ENCODE data around the gene TMEM184A.

Gene TMEM184A

DNA sequence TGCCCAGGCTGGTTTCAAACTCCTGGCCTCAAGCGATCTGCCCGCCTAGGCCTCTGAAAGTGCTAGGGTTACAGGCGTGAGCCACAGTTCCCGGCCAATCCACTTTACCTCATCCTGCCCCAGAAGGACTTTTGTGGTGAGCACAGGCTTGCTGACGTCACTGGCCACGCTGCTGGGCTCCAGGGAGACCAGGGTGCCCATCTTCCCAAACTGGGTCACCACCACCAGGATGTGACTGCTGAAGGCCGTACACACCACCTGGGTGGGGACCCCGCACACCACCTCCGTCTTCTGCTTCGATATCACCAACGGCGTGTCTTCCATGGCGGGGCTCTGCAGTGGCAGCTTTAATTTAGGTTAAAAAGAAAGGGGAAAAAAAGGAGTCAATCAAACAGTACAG is 13.0 kb upstream of the TMEM184A start:
- TF ChIP-seq CREB1 (IDR thresholded peaks at IDR 0.05; ENCODE audit: low read depth): no peak
- TF ChIP-seq TEAD4 (IDR thresholded peaks at IDR 0.05): no peak
- no peak for TF ChIP-seq EP300 (IDR thresholded peaks at IDR 0.05; ENCODE audit: borderline replicate concordance)
- no peak for TF ChIP-seq CEBPB (IDR thresholded peaks at IDR 0.05)
- TF ChIP-seq ZBTB7A (IDR thresholded peaks at IDR 0.05; ENCODE audit: low read depth): no peak
- TF ChIP-seq YY1 (IDR thresholded peaks at IDR 0.05; ENCODE audit: low read depth): no peak
- TF ChIP-seq RAD21 (IDR thresholded peaks at IDR 0.05; ENCODE audit: low read depth): no peak

DNA sequence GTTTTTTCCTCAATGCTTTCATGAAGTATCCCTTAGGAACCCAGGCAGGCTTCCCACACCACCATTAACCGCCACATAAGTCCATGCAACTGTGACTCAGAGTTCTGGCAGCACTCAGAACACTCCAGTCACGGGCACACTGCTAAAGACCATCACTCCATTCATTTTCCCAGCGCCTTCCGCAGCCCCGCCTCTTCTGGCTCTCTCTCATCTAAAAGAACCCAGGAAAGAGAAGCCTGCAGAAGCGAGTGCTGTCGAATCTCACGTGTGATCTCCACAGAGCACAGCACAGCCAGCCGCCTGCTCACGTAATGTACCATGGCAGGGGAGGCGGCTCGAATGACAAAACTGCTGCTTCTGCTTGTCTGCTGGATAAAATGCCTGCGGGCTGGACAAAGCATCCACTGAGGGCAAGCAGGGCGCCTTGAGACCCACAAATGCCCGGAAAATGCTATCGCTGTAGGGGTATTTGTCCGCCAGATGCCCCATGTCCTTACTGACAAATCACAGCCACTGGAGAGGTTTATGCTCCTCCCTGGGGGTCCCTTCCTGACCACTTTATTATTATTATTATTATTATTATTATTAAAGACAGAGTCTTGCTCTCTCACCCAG is 12.0 kb upstream of the TMEM184A start:
- no peak for TF ChIP-seq EGR1 (IDR thresholded peaks at IDR 0.05)
- 0 out of 2 replicates have a peak, but pooled peaks have one; percentile 1 for TF ChIP-seq TEAD4 (IDR thresholded peaks at IDR 0.05)
- peak; percentile 71 for TF ChIP-seq NFIC (IDR thresholded peaks at IDR 0.05)
- TF ChIP-seq RAD21 (IDR thresholded peaks at IDR 0.05; ENCODE audit: low read depth): no peak
- TF ChIP-seq EP300 (IDR thresholded peaks at IDR 0.05; ENCODE audit: borderline replicate concordance): no peak; the same call in 1 of the 2 replicates
- TF ChIP-seq YY1 (IDR thresholded peaks at IDR 0.05; ENCODE audit: low read depth): no peak
- TF ChIP-seq ZBTB7A (IDR thresholded peaks at IDR 0.05; ENCODE audit: low read depth): no peak

DNA sequence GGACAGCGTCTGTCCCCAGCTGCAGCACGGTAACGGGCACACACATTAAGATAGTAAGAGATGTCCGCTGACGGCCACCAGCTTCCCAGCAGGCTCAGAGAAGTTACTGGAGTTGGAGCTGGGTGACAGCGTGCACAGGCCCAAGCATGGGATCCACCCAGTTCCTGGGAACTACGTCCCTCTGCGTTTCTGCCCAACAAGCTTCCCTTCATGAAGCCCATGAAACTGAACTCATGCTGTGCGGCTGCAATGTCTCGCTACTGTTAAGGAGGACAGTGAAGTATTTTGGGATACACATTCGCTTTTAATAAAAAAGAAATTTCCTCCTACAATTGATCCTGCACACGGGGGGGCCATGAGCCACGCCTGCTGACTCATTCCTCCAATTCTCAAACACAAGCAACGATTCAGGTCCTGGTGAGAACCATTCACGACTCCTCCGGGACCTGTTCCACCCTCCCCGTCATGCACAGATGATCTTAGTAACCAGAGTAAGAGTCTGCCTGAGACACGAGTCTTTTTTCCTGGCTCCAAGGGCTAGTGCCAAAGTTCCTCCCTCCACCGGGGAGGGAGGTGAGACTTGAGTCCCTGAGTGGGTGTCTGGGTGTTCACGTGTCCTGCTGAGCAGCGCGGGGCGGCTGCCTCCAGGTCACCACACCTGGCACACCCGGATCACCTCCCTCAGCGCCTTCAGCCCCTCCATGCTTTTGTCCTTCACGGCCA is 11.2 kb upstream of the TMEM184A start:
- TF ChIP-seq, protein P1, sequence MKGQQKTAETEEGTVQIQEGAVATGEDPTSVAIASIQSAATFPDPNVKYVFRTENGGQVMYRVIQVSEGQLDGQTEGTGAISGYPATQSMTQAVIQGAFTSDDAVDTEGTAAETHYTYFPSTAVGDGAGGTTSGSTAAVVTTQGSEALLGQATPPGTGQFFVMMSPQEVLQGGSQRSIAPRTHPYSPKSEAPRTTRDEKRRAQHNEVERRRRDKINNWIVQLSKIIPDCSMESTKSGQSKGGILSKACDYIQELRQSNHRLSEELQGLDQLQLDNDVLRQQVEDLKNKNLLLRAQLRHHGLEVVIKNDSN (IDR thresholded peaks at IDR 0.05): peak; percentile 89
- TF ChIP-seq EGR1 (IDR thresholded peaks at IDR 0.05) (peak; percentile 92), TAF1 (IDR thresholded peaks at IDR 0.05; ENCODE audit: low read depth) (no peak; the same call in 1 of the 2 replicates), CREB1 (IDR thresholded peaks at IDR 0.05; ENCODE audit: low read depth) (no peak), CEBPB (IDR thresholded peaks at IDR 0.05) (no peak), EP300 (IDR thresholded peaks at IDR 0.05; ENCODE audit: borderline replicate concordance) (peak; percentile 90), ZBTB7A (IDR thresholded peaks at IDR 0.05; ENCODE audit: low read depth) (no peak), NFIC (IDR thresholded peaks at IDR 0.05) (peak; percentile 89), TCF12 (IDR thresholded peaks at IDR 0.05; ENCODE audit: low read depth) (peak; percentile 91), YY1 (IDR thresholded peaks at IDR 0.05; ENCODE audit: low read depth) (peak; percentile 20; the same call in 1 of the 2 replicates), RAD21 (IDR thresholded peaks at IDR 0.05; ENCODE audit: low read depth) (no peak), TEAD4 (IDR thresholded peaks at IDR 0.05) (peak; percentile 61), FOXM1 (IDR thresholded peaks at IDR 0.05; ENCODE audit: borderline replicate concordance, low read depth) (peak; percentile 86; the same call in 1 of the 2 replicates)
- TF ChIP-seq, protein P2, sequence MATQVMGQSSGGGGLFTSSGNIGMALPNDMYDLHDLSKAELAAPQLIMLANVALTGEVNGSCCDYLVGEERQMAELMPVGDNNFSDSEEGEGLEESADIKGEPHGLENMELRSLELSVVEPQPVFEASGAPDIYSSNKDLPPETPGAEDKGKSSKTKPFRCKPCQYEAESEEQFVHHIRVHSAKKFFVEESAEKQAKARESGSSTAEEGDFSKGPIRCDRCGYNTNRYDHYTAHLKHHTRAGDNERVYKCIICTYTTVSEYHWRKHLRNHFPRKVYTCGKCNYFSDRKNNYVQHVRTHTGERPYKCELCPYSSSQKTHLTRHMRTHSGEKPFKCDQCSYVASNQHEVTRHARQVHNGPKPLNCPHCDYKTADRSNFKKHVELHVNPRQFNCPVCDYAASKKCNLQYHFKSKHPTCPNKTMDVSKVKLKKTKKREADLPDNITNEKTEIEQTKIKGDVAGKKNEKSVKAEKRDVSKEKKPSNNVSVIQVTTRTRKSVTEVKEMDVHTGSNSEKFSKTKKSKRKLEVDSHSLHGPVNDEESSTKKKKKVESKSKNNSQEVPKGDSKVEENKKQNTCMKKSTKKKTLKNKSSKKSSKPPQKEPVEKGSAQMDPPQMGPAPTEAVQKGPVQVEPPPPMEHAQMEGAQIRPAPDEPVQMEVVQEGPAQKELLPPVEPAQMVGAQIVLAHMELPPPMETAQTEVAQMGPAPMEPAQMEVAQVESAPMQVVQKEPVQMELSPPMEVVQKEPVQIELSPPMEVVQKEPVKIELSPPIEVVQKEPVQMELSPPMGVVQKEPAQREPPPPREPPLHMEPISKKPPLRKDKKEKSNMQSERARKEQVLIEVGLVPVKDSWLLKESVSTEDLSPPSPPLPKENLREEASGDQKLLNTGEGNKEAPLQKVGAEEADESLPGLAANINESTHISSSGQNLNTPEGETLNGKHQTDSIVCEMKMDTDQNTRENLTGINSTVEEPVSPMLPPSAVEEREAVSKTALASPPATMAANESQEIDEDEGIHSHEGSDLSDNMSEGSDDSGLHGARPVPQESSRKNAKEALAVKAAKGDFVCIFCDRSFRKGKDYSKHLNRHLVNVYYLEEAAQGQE (IDR thresholded peaks at IDR 0.05; ENCODE audit: low read depth): no peak
- TF ChIP-seq, protein P3, sequence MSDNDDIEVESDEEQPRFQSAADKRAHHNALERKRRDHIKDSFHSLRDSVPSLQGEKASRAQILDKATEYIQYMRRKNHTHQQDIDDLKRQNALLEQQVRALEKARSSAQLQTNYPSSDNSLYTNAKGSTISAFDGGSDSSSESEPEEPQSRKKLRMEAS (IDR thresholded peaks at IDR 0.05): peak; percentile 70

DNA sequence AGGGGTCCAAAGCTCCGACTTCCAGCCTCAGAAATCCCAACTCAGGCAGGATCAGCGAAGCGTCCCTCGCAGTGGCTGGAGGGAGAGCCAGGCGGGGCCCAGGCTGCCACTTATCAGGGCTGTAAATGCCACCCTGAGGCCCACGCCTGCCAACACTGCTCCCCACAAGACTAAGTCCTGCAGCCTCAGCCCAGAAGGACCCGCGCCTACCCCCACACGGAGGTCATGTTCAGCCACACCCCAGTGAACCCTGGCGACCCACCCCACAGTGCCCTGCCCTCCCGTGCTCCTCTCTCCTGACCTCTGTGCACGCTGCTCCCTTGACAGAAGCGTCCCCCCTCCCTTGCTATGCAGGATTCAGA is 10.7 kb upstream of the TMEM184A start:
- TF ChIP-seq CEBPB (IDR thresholded peaks at IDR 0.05): no peak
- no peak for TF ChIP-seq EGR1 (IDR thresholded peaks at IDR 0.05)
- no peak for TF ChIP-seq EP300 (IDR thresholded peaks at IDR 0.05; ENCODE audit: borderline replicate concordance)
- TF ChIP-seq TAF1 (IDR thresholded peaks at IDR 0.05; ENCODE audit: low read depth): no peak
- TF ChIP-seq, protein P3 (IDR thresholded peaks at IDR 0.05): no peak
- TF ChIP-seq RAD21 (IDR thresholded peaks at IDR 0.05; ENCODE audit: low read depth): no peak

DNA sequence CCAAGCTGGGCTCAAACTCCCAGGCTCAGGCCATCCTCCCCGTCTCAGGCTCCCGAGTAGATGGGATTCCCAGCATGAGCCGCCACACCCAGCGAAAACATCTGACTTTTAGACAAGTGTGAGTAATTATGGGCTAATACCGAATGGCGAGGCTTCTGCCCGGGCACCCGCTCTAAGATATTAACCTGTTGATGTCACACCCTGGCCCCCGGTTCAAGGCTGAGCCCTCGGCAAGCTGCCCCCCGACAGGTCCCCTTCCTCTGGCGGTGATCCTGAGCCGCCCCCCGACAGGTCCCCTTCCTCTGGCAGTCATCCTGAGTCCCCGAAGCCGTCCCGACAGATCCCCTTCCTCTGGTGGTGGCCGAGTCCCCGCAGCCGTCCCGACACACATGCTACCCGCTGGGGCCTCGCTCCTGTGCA is 8.6 kb upstream of the TMEM184A start:
- TF ChIP-seq NFIC (IDR thresholded peaks at IDR 0.05): no peak
- TF ChIP-seq EP300 (IDR thresholded peaks at IDR 0.05; ENCODE audit: borderline replicate concordance): no peak
- 0 out of 2 replicates have a peak, but pooled peaks have one; percentile 13 for TF ChIP-seq TCF12 (IDR thresholded peaks at IDR 0.05; ENCODE audit: low read depth)
- no peak for TF ChIP-seq CREB1 (IDR thresholded peaks at IDR 0.05; ENCODE audit: low read depth)
- TF ChIP-seq, protein P3 (IDR thresholded peaks at IDR 0.05): no peak
- no peak for TF ChIP-seq TAF1 (IDR thresholded peaks at IDR 0.05; ENCODE audit: low read depth)
- no peak for TF ChIP-seq EGR1 (IDR thresholded peaks at IDR 0.05)

DNA sequence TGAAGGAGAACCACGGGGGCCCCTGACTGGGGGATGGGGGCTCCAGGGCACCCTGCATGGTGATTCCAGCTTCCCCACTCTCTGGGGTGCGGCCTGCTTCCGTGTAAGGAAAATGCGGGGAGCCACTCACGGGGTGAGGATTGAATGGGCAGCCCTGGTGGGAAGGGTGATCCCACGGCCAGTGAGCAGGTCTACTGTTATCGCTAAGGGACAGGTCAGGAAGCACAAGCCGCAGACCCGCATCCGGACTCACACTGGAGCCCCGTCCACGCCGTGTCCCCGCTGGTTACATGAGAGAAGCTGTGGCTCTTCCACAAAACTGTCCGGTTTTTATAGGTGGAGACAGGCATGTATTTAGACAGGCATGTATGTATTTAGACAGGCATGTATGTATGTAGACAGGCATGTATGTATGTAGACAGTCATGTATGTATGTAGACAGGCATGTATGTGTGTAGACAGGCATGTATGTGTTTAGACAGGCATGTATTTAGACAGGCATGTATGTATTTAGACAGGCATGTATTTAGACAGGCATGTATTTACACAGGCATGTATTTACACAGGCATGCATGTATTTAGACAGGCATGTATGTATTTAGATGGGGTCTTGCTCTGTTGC is 8.1 kb upstream of the TMEM184A start:
- TF ChIP-seq FOXM1 (IDR thresholded peaks at IDR 0.05; ENCODE audit: borderline replicate concordance, low read depth) (no peak), CREB1 (IDR thresholded peaks at IDR 0.05; ENCODE audit: low read depth) (no peak), NFIC (IDR thresholded peaks at IDR 0.05) (no peak), TCF12 (IDR thresholded peaks at IDR 0.05; ENCODE audit: low read depth) (no peak), TAF1 (IDR thresholded peaks at IDR 0.05; ENCODE audit: low read depth) (no peak), CEBPB (IDR thresholded peaks at IDR 0.05) (no peak), EGR1 (IDR thresholded peaks at IDR 0.05) (no peak), YY1 (IDR thresholded peaks at IDR 0.05; ENCODE audit: low read depth) (no peak), TEAD4 (IDR thresholded peaks at IDR 0.05) (no peak), RAD21 (IDR thresholded peaks at IDR 0.05; ENCODE audit: low read depth) (no peak)
- TF ChIP-seq, protein P1 (IDR thresholded peaks at IDR 0.05): no peak
- TF ChIP-seq, protein P2 (IDR thresholded peaks at IDR 0.05; ENCODE audit: low read depth): no peak

All from Ishikawa (cell line).